C4-2B (cell line): Measurements from ENCODE around the gene PIK3R6.

ENCODE experiments used
- H3K27ac ChIP-seq: fragments of 450-650 bp; 2 replicates; pipeline ENCODE4 v1.5.1; 2017
- ZFX ChIP-seq: fragments of 450-650 bp; IDR thresholded peaks from 2 replicates; pipeline ENCODE4 v1.6.1; 2017
- TF ChIP-seq, protein P1 (sequence below): fragments of 450-650 bp; conservative IDR thresholded peaks from 2 replicates; pipeline ENCODE4 v1.5.1; 2017; ENCODE audit warnings: mild to moderate bottlenecking

PIK3R6 gene

DNA sequence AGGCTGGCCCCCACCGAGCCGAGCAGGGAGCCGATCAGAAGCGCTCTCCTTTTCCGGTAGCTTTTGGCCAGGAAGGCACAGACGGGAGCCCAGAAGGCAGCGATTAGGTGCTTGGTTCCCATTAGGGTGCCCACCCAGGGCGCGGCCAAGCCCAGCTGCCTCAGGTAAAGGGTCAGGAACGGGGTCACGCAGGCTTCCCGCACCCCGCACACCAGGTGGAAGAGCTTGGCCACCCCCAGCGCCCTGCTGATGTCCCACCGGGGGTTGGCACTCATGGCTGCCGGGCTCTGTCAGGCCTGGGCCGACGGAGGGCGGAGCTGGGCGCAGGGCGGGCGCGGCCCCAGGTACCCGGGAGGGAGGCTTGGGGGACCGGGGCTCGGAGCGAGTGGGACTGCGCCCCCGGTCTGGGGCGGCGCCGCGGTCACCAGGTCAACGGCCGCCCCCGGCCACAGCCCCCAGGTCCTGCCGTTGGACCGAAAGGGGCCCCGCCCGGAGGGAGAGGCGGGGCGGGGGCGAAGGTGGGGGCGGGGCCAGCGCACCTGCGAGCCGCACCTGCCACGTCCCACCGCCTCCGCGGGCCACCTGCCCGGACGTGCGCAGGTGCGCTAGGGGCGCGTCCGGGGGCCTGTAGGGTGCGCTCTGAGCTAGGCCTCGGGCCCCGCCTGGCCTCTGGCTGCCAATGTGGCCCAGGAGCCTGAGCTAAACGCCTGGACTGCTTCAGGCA is 68.5 kb downstream of the PIK3R6 start, which contains the start of gene MFSD6L:
TSS of gene MFSD6L (minus strand) at position 520 of the 724 bp plus-strand sequence. CDS start at position 275, 245 bp downstream.
- H3K27ac ChIP-seq = no peak within 1 kb of the TSS

DNA sequence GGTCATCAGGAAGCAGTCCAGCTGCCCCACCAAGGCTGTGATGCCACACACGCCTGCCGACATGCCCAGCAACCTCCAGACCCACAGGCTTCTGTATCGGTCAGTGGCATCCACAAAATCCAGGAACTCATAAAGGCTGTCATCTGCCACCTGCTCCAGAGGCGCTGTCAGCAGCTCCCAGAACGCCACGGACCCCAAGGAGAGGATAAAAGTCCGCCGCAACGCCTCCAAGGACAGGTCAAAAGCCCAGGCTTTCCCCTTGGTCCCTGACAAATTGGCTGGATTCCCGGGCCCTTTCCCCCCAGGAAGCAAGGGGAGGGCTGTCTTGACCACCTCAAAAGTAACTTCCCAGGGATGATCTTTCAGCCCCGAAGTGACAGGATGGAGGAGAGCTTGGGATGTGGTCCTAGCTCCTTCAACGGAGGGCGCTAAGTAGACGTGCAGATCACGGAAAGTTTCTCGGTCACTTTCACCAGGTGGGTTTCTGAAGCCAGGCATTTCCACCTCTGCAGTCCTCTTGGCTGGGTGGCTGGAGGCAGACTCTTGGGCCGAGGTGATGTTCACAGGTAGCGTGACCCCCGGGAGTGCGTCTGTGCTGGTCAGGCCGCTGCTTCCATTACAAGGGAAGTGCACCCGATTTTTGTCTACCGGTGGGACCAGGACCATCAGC is 69.2 kb downstream of the PIK3R6 start:
- H3K27ac ChIP-seq = no peak overlapping the region
- TF ChIP-seq ZFX = no peak
- TF ChIP-seq, protein P1, sequence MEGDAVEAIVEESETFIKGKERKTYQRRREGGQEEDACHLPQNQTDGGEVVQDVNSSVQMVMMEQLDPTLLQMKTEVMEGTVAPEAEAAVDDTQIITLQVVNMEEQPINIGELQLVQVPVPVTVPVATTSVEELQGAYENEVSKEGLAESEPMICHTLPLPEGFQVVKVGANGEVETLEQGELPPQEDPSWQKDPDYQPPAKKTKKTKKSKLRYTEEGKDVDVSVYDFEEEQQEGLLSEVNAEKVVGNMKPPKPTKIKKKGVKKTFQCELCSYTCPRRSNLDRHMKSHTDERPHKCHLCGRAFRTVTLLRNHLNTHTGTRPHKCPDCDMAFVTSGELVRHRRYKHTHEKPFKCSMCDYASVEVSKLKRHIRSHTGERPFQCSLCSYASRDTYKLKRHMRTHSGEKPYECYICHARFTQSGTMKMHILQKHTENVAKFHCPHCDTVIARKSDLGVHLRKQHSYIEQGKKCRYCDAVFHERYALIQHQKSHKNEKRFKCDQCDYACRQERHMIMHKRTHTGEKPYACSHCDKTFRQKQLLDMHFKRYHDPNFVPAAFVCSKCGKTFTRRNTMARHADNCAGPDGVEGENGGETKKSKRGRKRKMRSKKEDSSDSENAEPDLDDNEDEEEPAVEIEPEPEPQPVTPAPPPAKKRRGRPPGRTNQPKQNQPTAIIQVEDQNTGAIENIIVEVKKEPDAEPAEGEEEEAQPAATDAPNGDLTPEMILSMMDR = no peak

More for the DNA sequence above, 68.5 kb downstream of the PIK3R6 start, which contains the start of gene MFSD6L:
- no peak for TF ChIP-seq ZFX
- TF ChIP-seq, protein P1 = no peak

DNA sequence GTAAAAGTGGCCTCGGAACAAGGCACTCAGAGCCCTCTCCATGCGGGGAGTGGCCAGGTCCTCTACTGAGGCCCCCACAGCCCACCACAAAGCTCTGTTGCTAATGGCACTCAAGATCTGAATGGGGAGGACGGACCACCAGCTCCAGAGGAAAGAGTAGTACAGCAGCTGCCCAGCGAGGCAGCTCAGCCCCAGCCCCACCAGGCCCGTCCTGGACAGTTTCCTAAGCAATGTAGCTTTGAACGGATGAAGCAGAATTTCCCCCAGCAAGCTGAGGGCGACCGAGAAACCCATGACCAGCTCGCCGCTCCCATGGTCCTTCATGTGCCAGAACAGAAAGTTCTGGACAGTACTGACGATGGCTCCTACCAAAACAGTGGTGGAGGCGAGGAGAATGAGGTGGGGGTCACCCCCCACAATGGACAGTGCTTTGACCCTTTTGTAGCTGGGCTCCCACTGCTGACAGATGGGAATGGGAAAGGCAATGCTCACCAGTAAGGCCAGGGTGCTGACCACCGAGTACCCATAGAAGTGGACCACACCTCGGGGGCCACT is 69.8 kb downstream of the PIK3R6 start:
- TF ChIP-seq ZFX = no peak
- TF ChIP-seq, protein P1 = no peak
- H3K27ac ChIP-seq = no peak overlapping the region

DNA sequence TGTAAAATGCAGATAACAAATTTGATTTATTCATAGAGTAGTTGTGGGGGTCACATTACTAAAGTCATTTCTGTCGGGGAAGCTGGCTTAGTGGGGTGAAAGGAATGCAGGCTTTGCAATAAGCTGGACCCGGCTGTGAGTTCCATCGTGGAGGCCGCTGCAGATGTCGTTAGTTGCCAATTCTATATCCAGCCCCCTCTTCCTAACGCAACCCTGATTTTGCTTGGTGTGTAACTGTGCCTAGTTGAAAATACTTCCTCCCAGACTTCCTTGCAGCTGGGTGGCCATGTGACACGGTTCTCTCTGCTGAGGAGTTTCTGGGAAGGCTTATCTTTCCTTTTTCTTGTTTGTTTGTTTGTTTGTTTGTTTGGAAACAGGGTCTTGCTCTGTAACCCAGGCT is 72.8 kb downstream of the PIK3R6 start:
- H3K27ac ChIP-seq = no peak overlapping the region
- TF ChIP-seq, protein P1 = no peak
- no peak for TF ChIP-seq ZFX

DNA sequence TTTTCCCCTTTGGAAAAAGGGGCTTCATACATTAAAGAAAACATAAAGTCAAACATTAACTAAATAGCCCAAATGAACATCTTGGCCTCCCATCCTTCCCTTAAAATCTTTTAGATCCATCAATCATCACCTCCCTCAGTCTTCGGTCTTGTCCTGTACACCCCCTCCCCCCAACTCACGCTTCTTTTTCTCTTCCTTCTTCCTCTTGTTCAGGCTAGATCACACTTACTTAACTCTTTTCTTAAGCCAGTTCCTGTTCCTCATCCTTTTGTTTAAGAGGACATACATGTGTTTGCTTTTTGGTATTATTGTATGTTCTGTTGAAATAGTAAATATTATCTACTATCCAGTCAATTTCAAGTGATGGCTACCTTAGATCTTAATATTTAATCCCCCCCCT is 73.8 kb downstream of the PIK3R6 start:
- no peak overlapping the region for H3K27ac ChIP-seq
- TF ChIP-seq, protein P1 = no peak
- TF ChIP-seq ZFX = no peak

DNA sequence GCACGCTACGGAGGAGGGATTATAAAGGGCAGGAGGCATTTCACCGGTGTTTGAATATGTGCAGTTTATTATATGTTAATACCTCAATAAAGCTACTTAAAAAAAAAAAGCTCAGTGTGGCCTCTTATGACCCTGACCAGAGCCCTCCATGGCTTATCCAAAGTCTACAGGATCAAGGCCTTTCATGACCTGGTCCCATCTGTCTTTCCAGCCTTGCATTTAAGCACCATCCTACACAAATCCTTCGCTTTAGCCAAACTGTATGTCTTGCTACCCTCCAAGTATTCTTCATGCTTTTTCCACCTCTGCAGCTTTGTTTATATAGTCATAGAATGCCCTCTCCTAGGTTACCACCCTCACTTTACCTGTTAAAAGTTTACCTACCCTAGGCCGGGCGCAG is 74.8 kb downstream of the PIK3R6 start:
- no peak for TF ChIP-seq ZFX
- TF ChIP-seq, protein P1 = no peak
- H3K27ac ChIP-seq = no peak overlapping the region

DNA sequence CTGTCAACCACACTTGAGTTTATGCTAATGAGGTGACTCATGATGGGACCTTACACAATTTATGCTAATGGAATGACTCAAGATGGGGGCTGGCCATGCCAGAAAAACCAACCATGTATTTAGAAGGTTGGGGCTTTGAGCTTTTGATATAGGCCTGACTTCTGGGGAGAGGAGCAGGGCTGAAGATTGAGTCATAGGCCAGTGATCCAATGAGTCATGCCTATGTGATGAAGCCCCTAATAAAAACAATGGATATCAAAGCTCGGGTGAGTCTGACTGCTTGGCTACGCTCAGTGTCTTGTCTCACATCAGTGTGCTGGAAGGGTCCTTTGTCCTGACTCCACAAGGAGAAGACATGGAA is 75.6 kb downstream of the PIK3R6 start:
- TF ChIP-seq, protein P1 = no peak
- TF ChIP-seq ZFX = no peak
- H3K27ac ChIP-seq = no peak overlapping the region
